GM18502 (cell line): Measurements from ENCODE around the gene PAAF1.

Source experiments
- ATAC-seq: cut with Tn5 transposase; IDR thresholded peaks from one replicate; pipeline ENCODE4 v1.9.1; 2021; ENCODE audit warnings: mild to moderate bottlenecking; ENCODE audit not compliant: unreplicated experiment, poor library complexity

PAAF1 gene

DNA sequence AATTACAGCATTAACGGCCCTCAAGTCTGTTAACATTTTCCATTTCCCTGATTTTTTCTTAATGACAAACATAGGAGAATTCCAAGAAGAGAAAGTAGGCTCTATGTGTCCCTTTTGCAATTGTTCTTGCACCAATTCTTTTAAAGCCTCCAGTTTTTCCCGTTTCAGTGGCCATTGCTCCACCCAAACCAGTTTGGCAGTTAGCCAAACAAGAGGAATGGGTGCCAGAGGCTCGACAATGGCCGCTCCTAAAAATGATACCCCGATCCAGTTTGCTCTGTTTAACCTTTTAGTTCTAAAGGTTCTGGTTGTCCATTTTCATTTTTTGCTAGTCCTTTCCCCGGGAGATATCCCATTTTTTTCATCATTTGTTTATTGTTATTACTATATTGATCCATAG is 67.3 kb downstream of the PAAF1 start:
- ATAC-seq: no peak

DNA sequence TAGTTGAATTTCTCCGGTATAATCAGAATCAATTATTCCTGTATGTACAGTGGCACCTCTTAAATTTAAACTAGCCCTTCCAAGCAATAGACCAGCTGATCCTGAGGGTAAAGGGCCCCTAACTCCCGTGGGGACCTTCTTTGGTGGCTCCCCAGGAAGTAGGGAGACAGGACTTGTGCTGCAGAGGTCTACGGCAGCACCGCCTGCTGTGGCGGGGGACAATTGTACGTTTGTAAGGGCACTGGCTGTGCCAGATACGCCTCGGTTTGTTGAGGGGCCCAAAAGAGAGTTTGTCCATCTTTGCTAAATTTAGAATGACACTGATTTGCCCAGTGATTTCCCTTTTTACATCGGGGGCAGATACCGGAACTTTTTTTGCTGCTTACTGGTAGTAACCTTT is 68.1 kb downstream of the PAAF1 start:
- no peak for ATAC-seq

DNA sequence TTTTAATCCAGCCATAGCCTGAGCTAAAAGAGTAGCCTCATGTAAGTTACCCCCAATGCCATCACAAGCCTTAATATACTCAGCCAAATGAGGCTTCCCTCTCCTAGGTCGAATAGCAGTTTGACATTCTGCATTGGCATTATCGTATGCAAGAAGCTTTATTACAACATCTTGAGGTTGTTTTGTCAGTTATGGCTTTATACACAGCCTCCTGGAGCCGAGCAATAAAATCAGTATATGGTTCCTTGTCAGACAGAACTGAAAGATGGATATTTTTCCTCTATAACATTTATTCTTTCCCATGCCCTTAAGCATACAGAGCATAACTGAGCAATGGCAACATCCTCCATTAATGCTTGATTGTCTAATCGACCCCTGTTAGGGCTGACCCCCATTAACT is 68.6 kb downstream of the PAAF1 start:
- no peak for ATAC-seq

DNA sequence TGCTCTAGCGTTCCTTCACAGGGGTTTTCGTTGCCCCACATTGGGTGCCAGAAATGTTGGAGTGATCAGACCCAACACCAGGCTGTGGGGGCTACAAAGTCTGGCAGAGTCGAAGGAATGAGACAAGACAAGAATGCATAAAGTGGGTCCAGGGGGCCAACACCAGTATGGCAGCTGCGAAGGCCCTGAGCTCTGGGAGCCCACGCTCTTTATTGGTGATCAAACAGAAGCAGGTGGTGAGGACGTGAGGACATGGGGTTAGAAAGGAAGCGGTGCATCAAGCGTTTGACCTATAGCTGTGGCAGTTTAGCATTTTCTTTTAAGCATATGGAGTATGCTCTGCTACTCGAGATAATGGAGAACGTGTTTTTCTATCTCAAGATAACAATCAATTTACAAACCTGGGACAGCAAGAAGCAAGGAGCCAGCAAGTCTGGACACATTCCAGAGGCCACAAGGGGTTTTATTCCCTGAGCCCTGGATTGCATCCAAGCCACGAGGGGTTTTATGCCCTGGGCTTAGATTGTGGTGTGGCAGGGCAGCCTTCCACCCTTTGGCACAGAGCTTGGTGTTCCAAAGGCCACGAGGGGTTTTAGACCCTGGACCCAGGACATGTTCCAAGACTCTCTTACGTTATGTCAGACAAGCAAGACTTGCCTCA is 70.1 kb downstream of the PAAF1 start:
- ATAC-seq: no peak

DNA sequence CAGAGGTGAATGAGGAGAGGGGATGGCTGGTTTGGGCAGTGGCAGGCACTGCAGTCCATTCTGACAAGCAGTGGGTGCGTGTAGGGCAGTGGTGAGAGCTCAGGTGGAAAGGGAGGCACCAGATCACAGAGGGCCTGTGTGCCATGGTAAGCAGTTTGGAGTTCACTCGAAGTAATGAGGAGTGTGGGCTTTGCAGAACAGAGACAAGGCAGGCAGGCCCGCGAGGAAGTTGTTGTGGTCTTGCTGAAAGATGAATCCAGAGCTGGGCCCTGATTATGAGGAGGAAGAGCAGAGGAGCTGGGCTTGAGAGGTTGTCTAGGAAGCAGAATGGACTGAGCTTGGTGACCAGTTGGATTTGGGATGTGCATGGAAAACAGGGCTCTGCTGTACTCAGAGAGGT is 72.4 kb downstream of the PAAF1 start:
- no peak for ATAC-seq

DNA sequence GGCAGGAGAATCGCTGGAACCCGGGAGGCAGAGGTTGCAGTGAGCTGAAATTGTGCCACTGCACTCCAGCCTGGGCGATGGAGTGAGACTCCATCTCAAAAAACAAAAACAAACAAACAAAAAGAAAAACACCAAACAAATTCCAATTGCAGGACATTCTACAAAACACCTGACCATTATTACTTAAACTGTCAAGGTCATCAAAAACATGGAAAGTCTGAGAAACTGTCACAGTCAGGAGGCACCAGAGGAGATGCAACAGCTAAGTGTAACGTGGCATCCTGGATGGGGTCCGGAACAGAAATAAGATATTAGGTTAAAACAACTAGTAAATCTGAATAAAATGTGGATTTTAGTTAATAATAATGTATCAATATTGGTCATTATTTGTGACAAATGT is 73.1 kb downstream of the PAAF1 start:
- ATAC-seq: no peak

DNA sequence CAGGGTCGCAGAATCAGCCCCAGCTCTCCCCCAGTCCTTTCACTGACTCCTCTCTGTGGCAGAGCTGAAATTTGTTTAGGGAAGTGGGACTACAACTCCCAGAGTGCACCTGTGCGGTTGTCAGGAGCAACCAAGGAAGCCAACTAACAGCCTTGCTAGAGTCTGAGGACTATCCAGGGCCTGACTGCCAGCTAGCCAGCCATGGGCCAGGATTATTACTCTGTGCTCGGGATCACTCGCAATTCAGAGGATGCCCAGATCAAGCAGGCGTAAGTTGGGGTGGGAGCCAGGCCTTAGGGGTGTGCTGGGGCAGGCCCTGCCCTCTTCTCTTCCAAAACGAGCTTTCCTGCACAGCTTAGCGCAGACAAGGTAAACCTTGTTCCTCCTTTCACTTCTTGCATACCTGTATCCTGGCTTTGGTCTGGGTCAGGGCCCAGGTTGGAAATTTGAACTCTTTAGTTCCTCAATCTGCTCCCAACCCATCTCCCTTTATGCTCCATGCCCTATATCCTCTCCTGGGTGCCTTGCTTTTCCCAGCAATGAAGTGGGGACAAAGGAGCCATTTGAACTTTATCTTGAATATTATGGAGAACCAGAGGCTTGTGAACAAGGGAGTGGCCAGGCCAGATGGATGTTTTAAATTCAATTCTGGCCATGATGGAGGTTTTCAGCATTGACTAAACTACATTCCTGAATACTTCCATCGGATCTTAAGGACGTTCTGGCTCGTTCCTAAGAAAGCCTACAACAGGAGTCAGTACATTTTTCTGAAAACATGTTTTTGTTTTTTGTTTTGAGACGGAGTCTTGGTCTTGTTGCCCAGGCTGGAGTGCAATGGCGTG is 74.3 kb downstream of the PAAF1 start, which contains the start of gene DNAJB13:
Gene DNAJB13 (plus strand): TSS at position 158 of the 842 bp plus-strand sequence. CDS start 44 bp downstream, at position 202.
- ATAC-seq: peak; percentile 75

DNA sequence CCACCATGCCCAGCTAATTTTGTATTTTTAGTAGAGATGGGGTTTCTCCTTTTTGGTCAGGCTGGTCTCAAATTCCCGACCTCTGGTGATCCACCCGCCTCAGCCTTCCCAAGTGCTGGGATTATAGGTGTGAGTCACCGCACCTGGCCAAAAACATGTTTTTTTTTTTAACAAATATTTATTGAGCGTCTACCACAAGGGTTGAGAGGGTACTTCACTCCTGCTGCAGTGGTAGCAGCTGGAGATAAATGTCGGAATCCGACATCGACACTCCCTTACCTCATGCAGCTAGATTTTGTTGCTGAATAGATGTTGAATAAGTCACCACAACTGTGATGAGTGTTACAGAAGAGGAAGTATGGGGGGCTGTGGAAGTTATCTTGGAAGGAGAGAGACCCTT is 75.0 kb downstream of the PAAF1 start:
- no peak for ATAC-seq

DNA sequence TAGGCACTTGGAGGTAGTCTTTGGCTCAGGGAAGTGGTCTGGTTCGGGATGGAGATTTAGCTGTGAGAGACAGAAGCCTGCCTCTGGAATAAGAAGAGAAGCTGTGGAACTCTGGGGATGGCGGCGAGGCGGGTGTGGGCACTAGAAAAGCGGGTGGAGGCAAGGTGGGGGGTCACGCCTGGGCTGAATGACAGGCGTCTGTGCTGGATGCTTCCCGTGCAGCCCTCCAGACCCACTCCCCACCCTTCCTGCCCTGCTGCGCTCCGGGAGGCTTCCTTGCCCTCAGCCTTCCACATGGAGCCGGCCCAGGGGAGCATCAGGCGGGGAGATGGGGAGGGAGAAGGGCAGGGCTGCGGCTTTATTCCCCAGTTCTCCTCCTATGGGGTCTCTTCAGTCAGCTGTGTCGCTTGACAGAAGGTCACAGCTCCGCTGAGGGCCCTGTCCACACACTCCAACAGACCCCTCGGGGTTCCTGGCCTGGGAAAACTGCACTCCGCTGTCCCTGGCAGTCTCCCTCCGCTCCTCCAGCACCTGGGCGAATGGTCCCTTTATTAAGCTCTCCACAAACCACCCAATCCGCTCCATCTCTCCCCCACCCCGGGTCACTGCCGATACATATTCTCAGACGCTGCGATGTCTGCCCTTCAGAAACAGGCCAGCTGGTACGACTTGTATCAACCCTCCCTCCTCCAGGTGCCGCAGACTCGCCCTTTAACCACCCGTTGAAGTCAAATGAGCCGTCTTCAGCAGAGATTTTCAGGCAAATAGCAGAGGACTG is 80.3 kb downstream of the PAAF1 start:
- ATAC-seq: no peak

DNA sequence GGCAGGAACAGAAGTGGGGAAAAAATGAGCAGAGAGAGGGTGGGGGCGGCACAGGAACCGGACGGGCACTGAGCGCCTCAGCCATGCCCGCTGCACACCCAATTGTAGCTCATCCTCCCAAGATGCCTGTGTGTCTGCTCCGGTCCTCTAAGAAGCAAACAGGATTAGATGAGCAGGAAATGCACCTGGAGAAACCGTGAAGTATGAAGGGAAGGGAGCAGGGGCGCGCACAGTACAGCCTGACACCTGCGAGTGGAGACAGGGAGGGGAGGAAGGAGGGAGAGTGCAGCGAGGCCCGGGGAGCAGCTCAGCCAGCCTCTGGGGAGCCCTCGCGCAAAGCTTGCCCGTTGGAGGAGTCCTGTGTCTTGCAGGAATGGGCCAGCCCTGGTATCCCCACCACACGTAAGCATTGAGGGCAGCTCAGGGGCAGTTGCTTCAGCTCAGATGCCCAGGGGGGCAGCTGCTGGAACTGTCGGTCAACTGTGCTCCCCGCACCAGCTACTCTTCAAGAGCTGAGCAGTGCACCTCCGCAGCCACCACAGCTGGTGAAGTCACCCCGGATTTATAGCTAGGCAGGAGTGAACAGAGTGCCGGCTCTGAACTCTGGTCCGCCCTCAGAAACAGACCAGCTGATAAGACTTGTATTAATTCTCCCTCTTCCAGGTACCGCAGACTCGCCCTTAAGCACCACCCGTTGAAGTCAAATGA is 81.0 kb downstream of the PAAF1 start:
- no peak for ATAC-seq

DNA sequence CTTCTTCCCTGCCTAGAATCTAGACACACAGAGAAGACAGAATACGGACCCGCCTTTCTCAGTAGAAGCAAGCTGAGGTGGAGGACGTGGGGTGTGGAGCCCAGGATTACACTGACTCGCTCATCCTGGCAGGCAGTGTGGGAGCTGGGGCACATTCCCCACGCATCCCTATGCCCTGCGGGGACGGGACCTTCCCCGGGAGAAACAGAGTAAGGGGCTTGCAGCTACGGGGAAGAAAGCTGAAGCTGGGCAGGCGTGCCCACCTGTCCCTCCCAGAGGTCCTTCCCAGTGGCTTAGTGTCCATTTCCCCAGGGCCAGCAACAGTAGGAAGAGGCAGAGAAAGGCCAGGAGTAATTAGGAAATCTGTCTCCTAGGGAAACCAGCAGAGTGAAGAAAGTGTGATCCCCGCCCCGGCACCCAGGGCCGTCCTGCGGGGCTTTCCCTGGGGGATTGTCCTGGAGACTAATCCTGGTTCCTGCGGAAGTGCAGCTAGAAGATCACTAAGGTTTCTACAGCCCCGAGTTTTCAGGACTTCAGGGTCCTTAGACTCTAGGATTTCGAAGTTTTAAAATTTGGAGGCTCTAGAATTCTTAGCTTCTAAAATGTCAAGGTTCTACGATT is 81.8 kb downstream of the PAAF1 start:
- no peak for ATAC-seq

DNA sequence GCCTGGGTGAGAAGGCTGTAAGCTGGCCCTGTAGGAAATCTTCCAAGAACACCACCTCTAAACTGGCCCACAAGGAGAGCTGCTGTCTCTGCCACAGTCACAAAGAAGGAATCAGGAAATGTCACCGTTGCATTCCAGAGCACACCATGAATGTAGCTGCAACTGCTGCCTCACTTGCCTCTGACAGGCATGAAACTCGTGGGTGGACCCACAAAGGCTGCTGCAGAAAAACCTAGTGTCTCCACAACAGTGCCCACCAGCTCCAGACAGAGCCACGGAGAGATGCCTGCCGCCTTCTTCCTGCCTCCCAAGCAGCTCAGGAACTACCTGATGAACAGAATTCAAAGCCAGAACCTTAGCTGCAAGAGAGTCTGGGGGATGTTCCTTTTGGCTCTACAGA is 84.5 kb downstream of the PAAF1 start:
- ATAC-seq: no peak

DNA sequence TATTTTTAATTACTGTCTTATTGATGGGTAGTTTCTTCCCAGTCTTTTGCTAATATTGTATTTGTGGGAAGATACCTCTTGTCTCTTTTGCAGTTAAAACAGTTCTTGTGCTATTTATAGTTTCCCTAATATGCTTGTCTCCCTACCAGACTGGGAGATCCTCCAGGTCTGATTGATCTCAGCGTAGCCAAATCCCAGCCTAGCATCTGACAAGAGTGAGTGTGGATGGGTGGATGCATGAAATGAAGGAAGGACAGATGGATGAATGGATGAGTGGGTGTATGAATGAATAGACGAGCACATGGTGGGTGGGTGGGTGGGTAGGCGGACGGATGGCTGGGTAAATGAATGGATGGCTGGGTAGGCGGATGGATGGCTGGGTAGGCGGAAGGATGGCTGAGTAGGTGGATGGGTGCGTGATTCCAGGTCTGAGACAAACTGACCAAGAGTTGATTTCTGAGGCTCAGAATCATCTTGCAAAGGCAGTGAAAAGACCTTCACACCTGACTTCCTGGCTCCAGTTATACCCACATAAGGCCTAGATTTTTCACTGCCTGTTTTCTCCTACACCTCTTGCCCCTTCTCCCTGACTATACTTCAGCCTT is 85.4 kb downstream of the PAAF1 start:
- no peak for ATAC-seq

DNA sequence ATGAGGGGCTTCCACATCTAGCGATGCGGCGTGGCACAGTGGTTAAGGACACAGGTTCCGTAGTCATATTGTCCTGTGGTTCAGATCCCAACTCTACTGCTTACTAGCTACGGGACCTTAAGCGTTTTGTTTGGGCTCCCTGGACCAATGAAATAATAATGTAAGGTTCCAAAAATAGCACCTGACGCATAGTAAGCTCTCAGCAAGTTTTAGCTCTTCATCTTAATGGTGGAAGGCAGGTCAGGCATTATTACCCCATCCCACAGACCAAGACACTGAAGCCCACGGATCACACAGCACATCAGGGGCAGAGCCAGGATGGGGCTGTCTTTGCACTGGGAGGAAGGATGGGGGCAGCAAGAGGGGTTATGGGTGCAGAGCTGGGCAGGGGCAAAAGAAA is 87.1 kb downstream of the PAAF1 start:
- ATAC-seq: no peak

DNA sequence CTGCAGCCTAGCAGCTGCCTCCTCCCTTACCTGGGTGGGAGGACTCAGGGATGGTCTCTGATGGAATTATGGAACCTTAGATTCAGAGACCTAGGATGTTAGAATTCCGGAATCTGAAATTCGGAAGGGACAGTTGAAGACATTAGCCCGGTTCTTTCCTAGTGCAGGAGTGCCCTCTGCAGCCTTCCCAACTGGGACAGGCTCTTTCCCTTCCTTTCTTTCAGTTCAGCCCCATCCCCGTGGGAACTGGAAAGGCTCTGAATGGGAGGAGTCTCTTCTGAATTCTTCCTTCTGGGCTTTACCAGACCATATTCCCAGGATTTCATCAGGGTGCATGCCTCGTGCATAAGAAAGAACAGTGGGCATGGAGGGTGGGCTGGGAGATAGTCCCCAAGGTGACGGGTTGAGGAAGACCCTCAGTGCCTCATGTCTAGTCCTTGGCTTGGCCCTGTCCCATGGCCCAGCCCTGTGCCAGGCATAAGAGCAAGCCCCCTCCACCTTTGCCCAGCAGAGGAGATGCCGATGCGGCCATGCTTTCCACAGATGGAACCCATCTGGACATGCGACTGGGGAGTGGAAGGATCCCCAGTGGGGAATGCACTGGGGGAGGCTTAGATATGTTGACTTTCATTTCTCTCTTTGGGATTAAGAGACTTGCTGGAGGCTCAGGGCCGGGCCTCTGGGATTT is 88.4 kb downstream of the PAAF1 start:
- no peak for ATAC-seq

DNA sequence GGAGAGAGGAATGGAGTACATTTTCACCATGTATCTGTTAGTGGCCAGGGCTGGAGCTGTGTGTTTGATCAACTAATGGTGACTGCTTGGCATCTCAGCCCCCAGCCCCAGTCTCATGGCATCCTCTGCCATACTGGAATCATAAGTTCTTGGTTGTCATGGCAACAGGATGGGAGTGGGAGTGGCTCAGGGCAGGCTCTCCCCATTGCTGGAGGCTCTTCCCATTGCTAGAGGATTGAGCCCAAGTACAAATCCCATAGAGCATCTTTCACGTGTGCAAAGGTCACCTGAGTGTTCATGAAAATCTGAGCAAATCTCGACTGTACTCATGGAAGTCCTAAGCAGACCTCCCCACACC is 88.9 kb downstream of the PAAF1 start:
- no peak for ATAC-seq

DNA sequence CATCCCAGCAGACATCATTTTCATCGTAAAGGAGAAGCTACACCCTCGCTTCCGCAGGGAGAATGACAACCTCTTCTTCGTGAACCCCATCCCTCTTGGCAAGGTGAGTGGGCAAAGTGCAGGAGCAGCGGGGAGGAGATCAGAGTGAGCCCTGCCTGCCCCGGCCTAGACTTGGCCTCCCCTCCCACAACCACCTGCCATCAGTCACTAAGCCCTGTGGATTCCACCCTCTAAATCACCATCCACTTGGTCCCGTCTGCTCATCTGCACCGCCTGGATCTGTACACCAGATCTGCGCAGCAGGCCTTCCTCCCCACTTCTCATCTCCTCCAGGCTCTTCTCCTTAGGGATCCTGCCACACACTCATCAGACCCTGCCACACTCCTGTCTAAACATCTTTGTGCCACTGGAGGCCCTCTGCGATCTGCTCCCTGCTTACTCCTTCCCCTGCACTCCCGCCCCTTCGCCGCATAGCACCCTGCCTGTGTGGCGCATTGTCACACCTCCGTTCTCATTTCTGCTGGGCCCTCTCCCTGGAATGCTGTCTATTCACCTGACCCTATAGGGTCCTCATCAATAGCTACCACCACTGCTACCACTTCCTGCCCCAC is 91.7 kb downstream of the PAAF1 start:
- ATAC-seq: no peak

DNA sequence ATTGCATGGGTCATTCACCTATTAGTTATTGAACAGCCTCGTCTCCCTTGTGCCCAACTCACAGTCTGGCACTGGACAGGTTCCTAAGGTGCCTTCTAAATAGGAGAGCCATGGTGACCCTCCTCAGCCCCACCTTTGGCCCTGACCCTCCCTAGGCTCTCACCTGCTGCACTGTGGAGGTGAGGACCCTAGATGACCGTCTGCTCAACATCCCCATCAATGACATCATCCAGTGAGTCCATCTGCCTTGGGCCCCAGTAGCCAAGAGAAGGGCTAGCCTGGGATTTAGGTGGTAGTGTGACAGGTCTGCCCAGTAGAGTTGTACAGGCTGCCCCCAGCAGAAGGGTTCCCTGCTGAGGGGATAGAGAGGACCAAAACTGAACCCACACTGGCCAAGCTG is 92.3 kb downstream of the PAAF1 start:
- no peak for ATAC-seq
